Activated CD8-positive, alpha-beta T cell treated with anti-CD3 and anti-CD28 coated beads for 36 hours (primary cell): Measurements from ENCODE around the gene TOLLIP. TPM values are rescaled to one million over a fixed set of nuclear protein-coding genes. Genes with fewer than 3 reads are reported as not detected.

Experiments used
- ATAC-seq: fragments of 200-7000 bp; cut with Tn5 transposase; one replicate; pipeline ENCODE4 v1.10.0; 2021; ENCODE audit warnings: mild to moderate bottlenecking, moderate library complexity
- CTCF ChIA-PET: fragments of 350-600 bp; sonication (Branson Sonifier 250); formaldehyde crosslinking; loops from one replicate; lab custom pipeline; 2021; ENCODE audit warnings: antibody characterized with exemption; lab: Charles Lee
- POLR2A ChIA-PET: fragments of 350-600 bp; sonication (Branson Sonifier 250); formaldehyde crosslinking; loops from one replicate; lab custom pipeline; 2021; ENCODE audit warnings: antibody characterized with exemption; lab: Charles Lee
- DNase-seq: peaks from one replicate; pipeline ENCODE4 v3.0.0-alpha.2; 2020
- H3K27ac Mint-ChIP-seq: one replicate; pipeline ENCODE4 v1.8.0; 2021; ENCODE audit warnings: mild to moderate bottlenecking, mixed read lengths
- H3K27me3 Mint-ChIP-seq: one replicate; pipeline ENCODE4 v1.8.0; 2021; ENCODE audit warnings: mixed read lengths
- H3K36me3 Mint-ChIP-seq: one replicate; pipeline ENCODE4 v1.8.0; 2021; ENCODE audit warnings: low read depth, mixed read lengths
- H3K4me1 Mint-ChIP-seq: one replicate; pipeline ENCODE4 v1.8.0; 2021; ENCODE audit warnings: low read depth, mixed read lengths
- H3K4me3 Mint-ChIP-seq: one replicate; pipeline ENCODE4 v1.8.0; 2021; ENCODE audit warnings: mild to moderate bottlenecking, moderate library complexity, mixed read lengths
- H3K9me3 Mint-ChIP-seq: one replicate; pipeline ENCODE4 v1.8.0; 2021; ENCODE audit warnings: mixed read lengths
- intact Hi-C: fragments of 100-400 bp; cut with micrococcal nuclease; formaldehyde crosslinking; loops from one replicate; pipeline ENCODE4 v1.10.0; 2022
- total RNA-seq, 2 experiments: library from RNA; stranded (reverse); gene quantifications; one replicate each; pipeline ENCODE4 v1.2.3, GENCODE V29; 2021
- TF ChIP-seq, protein P1 (sequence below): fragments of 200-600 bp; IDR thresholded peaks from one replicate; pipeline ENCODE4 v1.8.0; 2022; ENCODE audit warnings: antibody characterized with exemption, mild to moderate bottlenecking

Gene TOLLIP
- total RNA-seq, 2 experiments from 2014 or later, result 32.4 to 33.1 TPM

DNA sequence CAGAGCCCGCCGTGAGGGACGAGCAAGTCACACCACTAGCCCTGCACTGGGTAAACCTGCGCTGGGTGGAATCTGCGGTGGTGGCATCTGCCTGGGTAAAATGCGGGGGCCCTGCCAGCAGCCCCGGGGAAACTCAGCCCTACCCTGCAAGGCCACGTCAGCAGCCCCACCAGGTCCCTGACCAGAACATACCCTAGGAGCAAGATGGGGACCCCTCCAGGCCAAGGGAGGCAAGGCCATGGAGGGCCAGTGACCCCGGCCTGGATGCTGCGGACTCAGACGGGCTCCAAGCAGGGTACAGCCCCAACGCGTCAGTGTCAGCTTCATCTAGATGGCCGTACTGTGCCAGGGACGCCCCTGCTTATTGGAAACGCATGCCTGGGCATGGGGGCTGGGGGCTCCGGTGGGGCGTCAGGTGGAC lies 26.3 kb downstream of the TOLLIP start:
- POLR2A ChIA-PET, result no interaction called here
- Mint-ChIP-seq H3K36me3 (peaks cover 18% of the 10 kb centered on the region), H3K9me3 (no peaks in the 10 kb centered on the region), H3K27ac (no peak overlapping the region), H3K4me1 (no peaks in the 10 kb centered on the region), H3K4me3 (no peak overlapping the region), H3K27me3 (no peaks in the 10 kb centered on the region)
- ATAC-seq, result no peak
- intact Hi-C loops, result no loop called here
- TF ChIP-seq, protein P1, sequence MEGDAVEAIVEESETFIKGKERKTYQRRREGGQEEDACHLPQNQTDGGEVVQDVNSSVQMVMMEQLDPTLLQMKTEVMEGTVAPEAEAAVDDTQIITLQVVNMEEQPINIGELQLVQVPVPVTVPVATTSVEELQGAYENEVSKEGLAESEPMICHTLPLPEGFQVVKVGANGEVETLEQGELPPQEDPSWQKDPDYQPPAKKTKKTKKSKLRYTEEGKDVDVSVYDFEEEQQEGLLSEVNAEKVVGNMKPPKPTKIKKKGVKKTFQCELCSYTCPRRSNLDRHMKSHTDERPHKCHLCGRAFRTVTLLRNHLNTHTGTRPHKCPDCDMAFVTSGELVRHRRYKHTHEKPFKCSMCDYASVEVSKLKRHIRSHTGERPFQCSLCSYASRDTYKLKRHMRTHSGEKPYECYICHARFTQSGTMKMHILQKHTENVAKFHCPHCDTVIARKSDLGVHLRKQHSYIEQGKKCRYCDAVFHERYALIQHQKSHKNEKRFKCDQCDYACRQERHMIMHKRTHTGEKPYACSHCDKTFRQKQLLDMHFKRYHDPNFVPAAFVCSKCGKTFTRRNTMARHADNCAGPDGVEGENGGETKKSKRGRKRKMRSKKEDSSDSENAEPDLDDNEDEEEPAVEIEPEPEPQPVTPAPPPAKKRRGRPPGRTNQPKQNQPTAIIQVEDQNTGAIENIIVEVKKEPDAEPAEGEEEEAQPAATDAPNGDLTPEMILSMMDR, result no peak
- DNase-seq, result no peak
- CTCF ChIA-PET, result no interaction called here

DNA sequence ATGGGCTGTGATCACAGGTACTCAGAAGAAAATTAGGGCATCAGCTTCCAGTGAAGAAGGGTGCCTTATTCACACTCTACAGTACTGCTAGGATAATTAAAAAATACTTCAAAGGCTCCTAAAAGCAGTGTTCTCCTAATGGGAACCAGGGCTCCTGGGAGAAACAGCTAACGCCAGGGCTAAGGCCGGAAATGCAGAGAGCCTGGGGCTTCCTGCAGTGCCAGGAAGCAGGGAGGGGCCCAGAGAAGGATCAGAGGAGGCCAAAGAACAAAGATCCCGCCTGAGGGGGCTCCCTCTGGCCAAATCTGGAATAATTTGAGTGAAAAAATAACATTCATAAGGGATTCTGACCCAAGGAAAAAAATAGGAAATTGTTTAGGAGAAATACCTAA lies 27.5 kb downstream of the TOLLIP start:
- CTCF ChIA-PET, result no interaction called here
- Mint-ChIP-seq H3K27ac (no peak overlapping the region), H3K9me3 (no peaks in the 10 kb centered on the region), H3K36me3 (peaks cover 21% of the 10 kb centered on the region), H3K4me3 (no peak overlapping the region), H3K4me1 (no peaks in the 10 kb centered on the region), H3K27me3 (no peaks in the 10 kb centered on the region)
- intact Hi-C loops, result no loop called here
- no peak for DNase-seq
- TF ChIP-seq, protein P1, result no peak
- POLR2A ChIA-PET, result no interaction called here
- ATAC-seq, result no peak

DNA sequence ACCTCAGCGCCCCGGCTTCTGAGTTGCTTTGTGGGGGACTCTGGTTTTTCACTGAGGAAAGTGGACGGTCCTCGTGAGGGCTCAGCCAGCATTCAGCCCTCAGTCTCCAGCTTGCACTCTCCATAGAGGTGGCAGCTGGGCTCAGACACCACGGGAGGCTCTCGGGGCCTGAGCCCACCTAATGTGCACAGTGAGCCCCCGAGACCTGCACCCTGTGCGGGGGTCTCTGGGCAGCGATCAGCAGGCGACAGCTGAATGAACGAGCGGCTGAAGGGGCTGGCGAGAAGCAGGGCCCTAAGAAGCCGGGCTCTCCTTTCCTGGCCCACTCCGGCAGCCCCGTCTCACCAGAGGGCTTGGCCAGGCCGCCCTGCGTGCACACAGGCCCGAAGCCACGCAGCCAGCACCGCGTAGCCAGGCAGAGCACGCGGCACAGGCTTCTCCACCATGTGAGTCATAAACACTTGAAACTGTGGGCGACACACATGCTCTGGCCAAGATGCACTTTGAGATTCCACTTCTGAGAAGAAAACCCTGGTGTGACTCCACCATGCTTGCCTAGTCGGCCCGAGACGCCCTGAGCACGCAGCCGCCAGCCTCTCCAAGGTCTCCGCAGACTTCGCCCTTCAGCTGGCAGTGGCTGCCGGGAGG lies 28.0 kb downstream of the TOLLIP start:
- Mint-ChIP-seq H3K9me3 (no peaks in the 10 kb centered on the region), H3K36me3 (peaks cover 19% of the 10 kb centered on the region), H3K27me3 (no peaks in the 10 kb centered on the region), H3K27ac (no peak overlapping the region), H3K4me1 (no peaks in the 10 kb centered on the region), H3K4me3 (no peak overlapping the region)
- ATAC-seq (no peak), DNase-seq (no peak)
- intact Hi-C loops, result no loop called here
- CTCF ChIA-PET, result no interaction called here
- POLR2A ChIA-PET, result interaction anchor here (1.5 kb wide), 1 partner anchor 28 kb away, joined by 4 read pairs; the partner anchor contains the start of gene TOLLIP
- TF ChIP-seq, protein P1, result no peak

DNA sequence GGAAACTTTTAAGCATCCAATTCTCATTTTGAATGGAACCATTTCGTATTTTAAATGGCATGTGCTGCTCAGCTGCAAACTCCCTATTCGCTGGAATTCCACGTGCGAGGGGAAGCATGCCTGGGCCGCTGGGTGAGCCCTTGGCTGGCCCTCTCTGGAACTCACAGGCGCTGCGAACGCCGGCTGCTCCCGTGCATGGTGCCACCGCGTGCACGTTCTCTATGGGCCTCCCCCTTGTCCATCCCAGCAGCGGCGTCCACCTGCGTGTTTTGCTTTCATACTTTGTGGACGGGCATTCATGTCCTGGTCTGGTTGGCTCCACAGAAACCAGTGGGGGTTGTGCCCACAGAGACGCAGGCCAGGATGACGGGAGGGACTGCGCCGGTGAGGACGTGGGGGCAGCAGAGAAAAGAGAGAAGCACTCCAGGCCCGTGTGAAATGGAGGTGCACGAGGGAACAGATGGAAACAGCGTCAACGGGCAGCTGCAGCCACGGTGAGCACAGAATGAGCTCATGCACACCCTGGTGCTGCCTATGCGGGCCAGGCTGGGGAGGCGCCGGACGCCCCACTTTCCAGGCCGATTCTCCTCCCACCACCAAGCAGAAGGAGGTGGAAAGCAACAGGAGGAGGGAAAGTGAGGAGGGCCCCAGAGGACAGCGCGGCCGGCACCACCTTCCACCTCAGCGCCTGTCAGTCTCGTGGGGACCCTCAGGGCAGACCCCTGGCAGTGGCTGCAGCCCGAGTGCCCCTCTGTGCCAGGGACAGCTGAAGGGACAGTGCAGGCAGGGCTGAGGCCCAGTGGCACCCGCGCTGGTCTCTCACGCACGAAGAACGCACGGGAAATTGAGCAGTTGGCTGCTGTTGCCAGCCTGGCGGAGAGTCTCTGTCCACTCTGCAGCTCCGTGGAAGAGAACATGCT lies 29.1 kb downstream of the TOLLIP start:
- Mint-ChIP-seq H3K4me3 (no peak overlapping the region), H3K9me3 (no peaks in the 10 kb centered on the region), H3K27ac (no peak overlapping the region), H3K4me1 (no peaks in the 10 kb centered on the region), H3K36me3 (peaks cover 16% of the 10 kb centered on the region), H3K27me3 (no peaks in the 10 kb centered on the region)
- ChIA-PET CTCF (interaction anchor here (0.7 kb wide), 1 partner anchor 349 kb away, joined by 3 read pairs; no protein-coding TSS in a partner anchor), POLR2A (interaction anchor here (1.5 kb wide), 1 partner anchor 29 kb away, joined by 4 read pairs; the partner anchor contains the start of gene TOLLIP)
- DNase-seq (no peak), ATAC-seq (no peak)
- intact Hi-C loops, result no loop called here
- TF ChIP-seq, protein P1, result no peak
